ENCODE results near the gene DNAJC17. TPM values are rescaled to one million over a fixed set of nuclear protein-coding genes. Genes with fewer than 3 reads are reported as not detected.
A peak's percentile ranks its signal among the peaks of the same experiment; 100 is the strongest.

The DNAJC17 gene
- total and polyA plus RNA-seq, 2 of the 13 experiments (the other 11 are each of a cell fraction or from before 2014, with no cell fraction given): 22.2 to 26.5 TPM

DNA sequence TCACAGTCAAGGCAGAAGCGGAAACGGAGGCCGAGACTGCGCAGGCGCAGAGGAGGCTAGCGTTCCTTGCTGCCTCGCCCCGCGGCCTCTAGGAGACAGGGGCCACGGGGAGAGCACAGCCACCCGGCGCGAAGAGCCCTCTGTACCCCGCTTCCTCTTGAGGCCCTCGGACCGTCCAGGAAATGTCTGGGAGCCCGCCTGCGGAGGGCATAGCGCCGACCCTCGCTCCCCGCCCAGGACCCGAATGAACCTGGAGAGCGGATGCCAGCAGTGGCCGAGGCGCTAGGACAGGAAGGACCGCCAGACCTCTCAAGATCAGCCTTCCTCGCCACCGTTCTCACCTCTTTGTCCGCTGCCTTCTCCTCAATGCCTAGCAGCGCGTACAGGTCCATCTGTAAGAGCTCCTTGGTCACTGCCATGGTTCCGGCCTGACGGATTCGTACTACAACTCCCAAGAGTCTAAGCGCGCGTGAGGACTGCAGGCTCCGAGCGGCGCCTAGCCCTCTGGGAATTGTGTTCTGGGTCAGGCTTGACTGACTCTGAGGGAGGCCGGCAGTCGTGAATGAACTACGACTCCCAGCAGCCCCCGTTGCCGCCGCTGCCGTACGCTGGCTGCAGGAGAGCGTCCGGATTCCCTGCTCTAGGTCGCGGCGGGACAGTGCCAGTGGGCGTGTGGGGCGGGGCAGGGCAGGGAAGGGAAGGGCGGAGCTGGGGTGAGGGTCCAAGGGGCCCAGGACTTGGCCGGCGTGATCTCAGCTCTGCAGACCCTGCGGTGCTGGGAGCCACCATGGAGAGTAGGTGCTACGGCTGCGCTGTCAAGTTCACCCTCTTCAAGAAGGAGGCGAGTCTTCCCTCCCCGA lies at the start of gene DNAJC17, which contains the start of gene ZFYVE19 (continued):
- TF ChIP-seq TSC22D2 (CRISPR knock-in tag; IDR thresholded peaks at IDR 0.05; ENCODE audit: borderline replicate concordance) (peak; percentile 14; the same call in 1 of the 2 replicates), ZNF562 (CRISPR knock-in tag; IDR thresholded peaks at IDR 0.05; ENCODE audit: borderline replicate concordance) (no peak), HNRNPLL (IDR thresholded peaks at IDR 0.05; ENCODE audit: low read depth, low read length, poor library complexity, severe bottlenecking) (peak; percentile 89), SALL2 (CRISPR knock-in tag; IDR thresholded peaks at IDR 0.05) (peak; percentile 71), SOX13 (IDR thresholded peaks at IDR 0.05) (no peak), SOX13 (CRISPR knock-in tag; conservative IDR thresholded peaks at IDR 0.05 in 1 of 2, IDR thresholded peaks at IDR 0.05 in 1 of 2) (peak in 1 of 2 experiments; percentile 53; a peak in 2 of 4 replicates), ZNF564 (CRISPR knock-in tag; IDR thresholded peaks at IDR 0.05) (no peak), CHD2 (IDR thresholded peaks at IDR 0.05; ENCODE audit: low read depth, low read length) (peak; percentile 59; the same call in 1 of the 2 replicates), ZNF337 (CRISPR knock-in tag; IDR thresholded peaks at IDR 0.05; ENCODE audit: borderline replicate concordance, low read depth) (no peak), KMT2B (CRISPR knock-in tag; IDR thresholded peaks at IDR 0.05) (peak; percentile 74)
- TF ChIP-seq, protein P1, sequence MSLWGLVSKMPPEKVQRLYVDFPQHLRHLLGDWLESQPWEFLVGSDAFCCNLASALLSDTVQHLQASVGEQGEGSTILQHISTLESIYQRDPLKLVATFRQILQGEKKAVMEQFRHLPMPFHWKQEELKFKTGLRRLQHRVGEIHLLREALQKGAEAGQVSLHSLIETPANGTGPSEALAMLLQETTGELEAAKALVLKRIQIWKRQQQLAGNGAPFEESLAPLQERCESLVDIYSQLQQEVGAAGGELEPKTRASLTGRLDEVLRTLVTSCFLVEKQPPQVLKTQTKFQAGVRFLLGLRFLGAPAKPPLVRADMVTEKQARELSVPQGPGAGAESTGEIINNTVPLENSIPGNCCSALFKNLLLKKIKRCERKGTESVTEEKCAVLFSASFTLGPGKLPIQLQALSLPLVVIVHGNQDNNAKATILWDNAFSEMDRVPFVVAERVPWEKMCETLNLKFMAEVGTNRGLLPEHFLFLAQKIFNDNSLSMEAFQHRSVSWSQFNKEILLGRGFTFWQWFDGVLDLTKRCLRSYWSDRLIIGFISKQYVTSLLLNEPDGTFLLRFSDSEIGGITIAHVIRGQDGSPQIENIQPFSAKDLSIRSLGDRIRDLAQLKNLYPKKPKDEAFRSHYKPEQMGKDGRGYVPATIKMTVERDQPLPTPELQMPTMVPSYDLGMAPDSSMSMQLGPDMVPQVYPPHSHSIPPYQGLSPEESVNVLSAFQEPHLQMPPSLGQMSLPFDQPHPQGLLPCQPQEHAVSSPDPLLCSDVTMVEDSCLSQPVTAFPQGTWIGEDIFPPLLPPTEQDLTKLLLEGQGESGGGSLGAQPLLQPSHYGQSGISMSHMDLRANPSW (CRISPR knock-in tag; IDR thresholded peaks at IDR 0.05; ENCODE audit: borderline replicate concordance): no peak; the same call in 1 of the 2 replicates
- TF ChIP-seq, protein P2, sequence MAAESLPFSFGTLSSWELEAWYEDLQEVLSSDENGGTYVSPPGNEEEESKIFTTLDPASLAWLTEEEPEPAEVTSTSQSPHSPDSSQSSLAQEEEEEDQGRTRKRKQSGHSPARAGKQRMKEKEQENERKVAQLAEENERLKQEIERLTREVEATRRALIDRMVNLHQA (CRISPR knock-in tag; IDR thresholded peaks at IDR 0.05): peak; percentile 36; the same call in 1 of the 2 replicates
- TF ChIP-seq, protein P3, sequence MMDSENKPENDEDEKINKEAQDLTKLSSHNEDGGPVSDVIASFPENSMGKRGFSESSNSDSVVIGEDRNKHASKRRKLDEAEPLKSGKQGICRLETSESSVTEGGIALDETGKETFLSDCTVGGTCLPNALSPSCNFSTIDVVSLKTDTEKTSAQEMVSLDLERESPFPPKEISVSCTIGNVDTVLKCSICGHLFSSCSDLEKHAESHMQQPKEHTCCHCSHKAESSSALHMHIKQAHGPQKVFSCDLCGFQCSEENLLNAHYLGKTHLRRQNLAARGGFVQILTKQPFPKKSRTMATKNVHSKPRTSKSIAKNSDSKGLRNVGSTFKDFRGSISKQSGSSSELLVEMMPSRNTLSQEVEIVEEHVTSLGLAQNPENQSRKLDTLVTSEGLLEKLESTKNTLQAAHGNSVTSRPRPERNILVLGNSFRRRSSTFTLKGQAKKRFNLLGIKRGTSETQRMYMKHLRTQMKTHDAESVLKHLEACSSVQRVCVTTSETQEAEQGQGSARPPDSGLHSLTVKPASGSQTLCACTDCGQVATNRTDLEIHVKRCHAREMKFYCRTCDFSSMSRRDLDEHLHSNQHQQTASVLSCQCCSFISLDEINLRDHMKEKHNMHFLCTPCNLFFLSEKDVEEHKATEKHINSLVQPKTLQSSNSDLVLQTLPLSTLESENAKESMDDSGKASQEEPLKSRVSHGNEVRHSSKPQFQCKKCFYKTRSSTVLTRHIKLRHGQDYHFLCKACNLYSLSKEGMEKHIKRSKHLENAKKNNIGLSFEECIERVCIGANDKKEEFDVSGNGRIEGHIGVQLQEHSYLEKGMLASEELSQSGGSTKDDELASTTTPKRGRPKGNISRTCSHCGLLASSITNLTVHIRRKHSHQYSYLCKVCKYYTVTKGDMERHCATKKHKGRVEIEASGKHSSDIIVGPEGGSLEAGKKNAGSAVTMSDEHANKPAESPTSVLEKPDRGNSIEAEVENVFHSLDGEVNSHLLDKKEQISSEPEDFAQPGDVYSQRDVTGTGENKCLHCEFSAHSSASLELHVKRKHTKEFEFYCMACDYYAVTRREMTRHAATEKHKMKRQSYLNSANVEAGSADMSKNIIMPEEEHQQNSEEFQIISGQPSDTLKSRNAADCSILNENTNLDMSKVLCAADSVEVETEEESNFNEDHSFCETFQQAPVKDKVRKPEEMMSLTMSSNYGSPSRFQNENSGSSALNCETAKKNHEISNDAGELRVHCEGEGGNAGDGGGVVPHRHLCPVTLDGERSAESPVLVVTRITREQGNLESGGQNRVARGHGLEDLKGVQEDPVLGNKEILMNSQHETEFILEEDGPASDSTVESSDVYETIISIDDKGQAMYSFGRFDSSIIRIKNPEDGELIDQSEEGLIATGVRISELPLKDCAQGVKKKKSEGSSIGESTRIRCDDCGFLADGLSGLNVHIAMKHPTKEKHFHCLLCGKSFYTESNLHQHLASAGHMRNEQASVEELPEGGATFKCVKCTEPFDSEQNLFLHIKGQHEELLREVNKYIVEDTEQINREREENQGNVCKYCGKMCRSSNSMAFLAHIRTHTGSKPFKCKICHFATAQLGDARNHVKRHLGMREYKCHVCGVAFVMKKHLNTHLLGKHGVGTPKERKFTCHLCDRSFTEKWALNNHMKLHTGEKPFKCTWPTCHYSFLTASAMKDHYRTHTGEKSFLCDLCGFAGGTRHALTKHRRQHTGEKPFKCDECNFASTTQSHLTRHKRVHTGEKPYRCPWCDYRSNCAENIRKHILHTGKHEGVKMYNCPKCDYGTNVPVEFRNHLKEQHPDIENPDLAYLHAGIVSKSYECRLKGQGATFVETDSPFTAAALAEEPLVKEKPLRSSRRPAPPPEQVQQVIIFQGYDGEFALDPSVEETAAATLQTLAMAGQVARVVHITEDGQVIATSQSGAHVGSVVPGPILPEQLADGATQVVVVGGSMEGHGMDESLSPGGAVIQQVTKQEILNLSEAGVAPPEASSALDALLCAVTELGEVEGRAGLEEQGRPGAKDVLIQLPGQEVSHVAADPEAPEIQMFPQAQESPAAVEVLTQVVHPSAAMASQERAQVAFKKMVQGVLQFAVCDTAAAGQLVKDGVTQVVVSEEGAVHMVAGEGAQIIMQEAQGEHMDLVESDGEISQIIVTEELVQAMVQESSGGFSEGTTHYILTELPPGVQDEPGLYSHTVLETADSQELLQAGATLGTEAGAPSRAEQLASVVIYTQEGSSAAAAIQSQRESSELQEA (CRISPR knock-in tag; IDR thresholded peaks at IDR 0.05; ENCODE audit: not compliant biosample characterization): peak; percentile 61
- TF ChIP-seq, protein P4, sequence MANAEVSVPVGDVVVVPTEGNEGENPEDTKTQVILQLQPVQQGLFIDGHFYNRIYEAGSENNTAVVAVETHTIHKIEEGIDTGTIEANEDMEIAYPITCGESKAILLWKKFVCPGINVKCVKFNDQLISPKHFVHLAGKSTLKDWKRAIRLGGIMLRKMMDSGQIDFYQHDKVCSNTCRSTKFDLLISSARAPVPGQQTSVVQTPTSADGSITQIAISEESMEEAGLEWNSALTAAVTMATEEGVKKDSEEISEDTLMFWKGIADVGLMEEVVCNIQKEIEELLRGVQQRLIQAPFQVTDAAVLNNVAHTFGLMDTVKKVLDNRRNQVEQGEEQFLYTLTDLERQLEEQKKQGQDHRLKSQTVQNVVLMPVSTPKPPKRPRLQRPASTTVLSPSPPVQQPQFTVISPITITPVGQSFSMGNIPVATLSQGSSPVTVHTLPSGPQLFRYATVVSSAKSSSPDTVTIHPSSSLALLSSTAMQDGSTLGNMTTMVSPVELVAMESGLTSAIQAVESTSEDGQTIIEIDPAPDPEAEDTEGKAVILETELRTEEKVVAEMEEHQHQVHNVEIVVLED (CRISPR knock-in tag; IDR thresholded peaks at IDR 0.05; ENCODE audit: borderline replicate concordance): peak; percentile 99

All from HepG2 (cell line).